Small intestine (tissue), 7 donors: ENCODE measurements around the gene NANOS2. TPM values are rescaled to one million over a fixed set of nuclear protein-coding genes. Genes with fewer than 3 reads are reported as not detected.

Experiments
- DNase-seq, 2 donors: peaks; one replicate each; pipeline versions ENCODE4 v3.0.0 to v3.0.0-alpha.2; 2013
- FAIRE-seq: peaks from 2 replicates; lab custom pipeline; 2012; peaks lifted over from hg19 to GRCh38; lab: Jason Lieb, UNC
- H3K27ac ChIP-seq, 3 donors: one replicate each; pipeline ENCODE4 v1.5.1; 2013; ENCODE audit warnings: low read length in 2 of 3, mild to moderate bottlenecking in 2 of 3, control low read depth in 1 of 3, inconsistent platforms in 1 of 3, low read depth in 1 of 3, moderate library complexity in 1 of 3
- H3K27me3 ChIP-seq, 3 donors: one replicate each; pipeline ENCODE4 v1.6.1; 2013; ENCODE audit warnings: low read length in 3 of 3, inconsistent platforms in 1 of 3; ENCODE audit not compliant: control insufficient read depth in 3 of 3, insufficient read depth in 3 of 3
- H3K36me3 ChIP-seq, 3 donors: one replicate each; pipeline ENCODE4 v1.6.1; 2013; ENCODE audit warnings: low read length in 3 of 3, inconsistent platforms in 1 of 3, low read depth in 1 of 3, mild to moderate bottlenecking in 1 of 3, moderate library complexity in 1 of 3; ENCODE audit not compliant: control insufficient read depth in 3 of 3, insufficient read depth in 2 of 3
- H3K4me1 ChIP-seq, 3 donors: one replicate each; pipeline ENCODE4 v1.6.1; 2013; ENCODE audit warnings: low read length in 2 of 3, inconsistent platforms in 1 of 3, low read depth in 1 of 3, mild to moderate bottlenecking in 1 of 3, moderate library complexity in 1 of 3; ENCODE audit not compliant: control insufficient read depth in 3 of 3, insufficient read depth in 2 of 3
- H3K4me3 ChIP-seq, 3 donors: one replicate each; pipeline ENCODE4 v1.5.1; 2013; ENCODE audit warnings: low read length in 3 of 3, control low read depth in 1 of 3, inconsistent platforms in 1 of 3, low read depth in 1 of 3, mild to moderate bottlenecking in 1 of 3, moderate library complexity in 1 of 3
- H3K9me3 ChIP-seq, 2 donors: one replicate each; pipeline ENCODE4 v1.6.1; 2013; ENCODE audit warnings: low read depth in 1 of 2, low read length in 1 of 2; ENCODE audit not compliant: control insufficient read depth in 2 of 2, insufficient read depth in 1 of 2
- WGBS, 3 donors: extraction: QIAGEN DNeasy Blood & Tissue Kit; methylation state at CpG; one replicate each; pipeline ENCODE4 v1.1.7; 2013; 5-methylcytosine and 5-hydroxymethylcytosine counted together
- polyA plus RNA-seq, 4 donors: library from polyadenylated mRNA; stranded (reverse) in 3 of 4; unstranded in 1 of 4; fragments of 200-250 nt in 3 of 4; fragments of 120-200 nt in 1 of 4; gene quantifications; one replicate each; pipeline versions ENCODE4 v1.2.1 to v1.2.3, GENCODE V29; 2013
- donor health status: healthy with polysubstance abuse.
- donor health status: control.
- donor health status: control.
- donor health status: Bipolar disorder and iron deficiency.
- donor health status: healthy.

NANOS2 gene
- polyA plus RNA-seq, 4 donors = not detected

DNA sequence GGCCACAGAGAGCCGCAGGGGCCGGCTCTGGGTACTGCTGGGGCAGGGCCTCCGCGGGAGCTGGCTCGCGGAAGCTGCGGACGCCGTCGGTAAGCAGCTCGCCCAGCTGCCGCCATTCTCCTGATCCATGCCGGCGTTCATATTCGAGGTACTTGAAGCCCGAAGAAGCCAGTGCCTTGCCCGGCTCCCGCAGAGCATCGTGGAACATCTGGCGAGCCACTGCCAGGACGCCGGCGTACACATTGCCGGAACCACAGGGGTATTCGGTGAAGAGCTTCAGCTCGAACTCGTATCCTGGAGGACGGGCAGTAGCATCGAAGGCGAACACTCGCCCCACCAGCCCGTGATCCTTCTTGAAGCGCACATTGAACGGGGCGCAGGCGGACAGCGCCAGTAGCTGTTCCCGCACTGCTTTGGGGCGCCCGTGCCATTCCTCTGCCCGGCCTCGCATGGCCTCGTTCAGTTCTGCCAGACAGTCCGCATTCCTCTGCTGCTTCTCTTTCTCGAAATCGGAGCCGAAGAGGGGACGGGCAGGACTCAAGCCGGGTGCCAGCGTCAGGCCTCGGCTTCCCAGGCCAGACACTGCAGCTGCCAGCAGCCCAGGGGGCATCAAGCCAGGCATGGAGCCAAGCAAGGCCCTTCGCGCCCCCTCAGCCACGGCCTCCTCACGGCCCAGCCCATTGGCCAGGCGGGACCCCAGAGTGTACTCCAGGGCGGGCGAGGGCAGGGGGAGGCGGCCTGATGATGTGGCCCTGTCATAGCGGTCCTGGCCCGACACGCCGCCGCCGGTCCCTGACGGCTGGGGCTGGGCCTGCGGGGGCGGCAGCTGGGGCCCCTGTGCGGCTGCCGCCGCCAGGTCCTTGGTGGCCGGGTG lies 29.7 kb downstream of the NANOS2 start:
- 41 to 60% (median 49%) methylated on average over 58 to 72 of the region's 72 CpGs for WGBS, 3 donors
- H3K4me1 ChIP-seq = peaks cover 2 to 43% (median 6%) of the 10 kb centered on the region in 3 donors
- H3K27ac ChIP-seq = peak overlapping the region; percentile 21 to 95 (median 86)
- H3K27me3 ChIP-seq = no peaks in the 10 kb centered on the region
- no peak for DNase-seq
- H3K9me3 ChIP-seq = no peaks in the 10 kb centered on the region
- peaks cover 0 to 20% (median 3%) of the 10 kb centered on the region in 3 donors for H3K36me3 ChIP-seq
- FAIRE-seq = no peak
- peak overlapping the region; percentile 67 to 79 (median 71) for H3K4me3 ChIP-seq

- Histone ChIP-seq H3K27ac (no peak overlapping the region), H3K4me3 (peak overlapping the region in 2 of 3 donors; percentile 32 to 71), H3K36me3 (peaks cover 0 to 17% (median 3%) of the 10 kb centered on the region in 3 donors), H3K27me3 (no peaks in the 10 kb centered on the region), H3K4me1 (peaks cover 2 to 48% (median 6%) of the 10 kb centered on the region in 3 donors), H3K9me3 (no peaks in the 10 kb centered on the region)
- no peak for FAIRE-seq
- WGBS, 3 donors = 53 to 81% (median 61%) methylated on average over 49 to 57 of the region's 57 CpGs
- DNase-seq = no peak
Measured at GRCh38 chr19:45883881-45884681, 30.5 kb downstream of the NANOS2 start.

GRCh38 chr19:45883586-45883880 lies 31.0 kb downstream of the NANOS2 start:
- peak overlapping the region in 2 of 3 donors; percentile 32 to 71 for H3K4me3 ChIP-seq
- no peak overlapping the region for H3K27ac ChIP-seq
- FAIRE-seq (no peak), DNase-seq (no peak)
- WGBS, 3 donors = 2 to 21% (median 14%) methylated on average over 3 to 5 of the region's 5 CpGs
- H3K27me3 ChIP-seq = no peaks in the 10 kb centered on the region
- no peaks in the 10 kb centered on the region for H3K9me3 ChIP-seq
- peaks cover 2 to 52% (median 6%) of the 10 kb centered on the region in 3 donors for H3K4me1 ChIP-seq
- peaks cover 0 to 16% (median 3%) of the 10 kb centered on the region in 3 donors for H3K36me3 ChIP-seq

DNA sequence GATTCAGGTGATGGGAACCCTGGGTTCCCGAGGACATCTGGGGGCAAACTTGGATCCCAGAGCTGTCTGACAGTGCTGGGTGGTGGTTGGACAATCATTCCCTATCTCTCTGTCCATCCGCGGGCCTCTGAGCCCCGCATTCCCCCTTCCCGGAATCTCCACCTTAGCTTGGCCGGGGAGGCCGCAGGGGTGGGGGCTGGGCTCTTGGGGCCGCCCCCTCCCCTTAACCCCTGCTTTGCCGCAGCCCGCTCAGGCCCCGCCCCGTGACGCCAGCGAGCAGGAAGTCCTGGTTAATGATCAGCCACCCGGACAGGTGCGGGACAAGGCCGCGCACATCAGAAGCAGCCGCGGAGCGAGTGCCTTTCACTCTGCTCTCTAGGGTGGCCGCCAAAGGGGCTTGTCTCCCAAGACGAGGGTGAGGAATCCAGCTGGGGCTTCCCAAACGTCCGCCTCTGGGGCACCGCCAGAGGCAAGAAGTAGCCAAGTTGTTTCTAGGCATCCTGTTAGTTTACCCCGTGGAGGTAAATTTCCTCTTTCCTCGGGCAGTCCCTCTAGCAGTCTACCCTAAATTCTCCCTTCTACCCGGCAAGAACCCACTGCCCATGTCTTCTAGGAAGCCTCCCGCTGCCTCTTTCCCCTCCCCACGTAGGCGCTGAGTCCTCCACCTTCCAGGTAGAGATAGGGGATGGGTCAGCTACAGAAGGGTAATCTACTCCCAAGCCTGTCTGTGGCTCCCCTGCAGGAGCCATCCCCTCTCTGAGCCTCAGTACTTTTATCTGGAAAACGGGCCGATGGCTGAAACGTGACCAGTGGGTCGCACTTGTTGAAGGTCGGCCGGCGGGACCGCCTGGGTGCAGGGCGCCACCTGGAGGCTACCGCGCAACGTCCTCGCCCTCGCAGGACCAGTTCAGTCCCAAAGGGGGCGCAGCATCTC lies 31.7 kb downstream of the NANOS2 start:
- H3K4me1 ChIP-seq = peaks cover 2 to 59% (median 6%) of the 10 kb centered on the region in 3 donors
- no peaks in the 10 kb centered on the region for H3K9me3 ChIP-seq
- peak overlapping the region; percentile 85 to 98 (median 94) for H3K27ac ChIP-seq
- DNase-seq (peak; percentile 91 to 98), FAIRE-seq (no peak)
- no peaks in the 10 kb centered on the region for H3K27me3 ChIP-seq
- 6 to 15% (median 13%) methylated on average over 43 to 47 of the region's 47 CpGs for WGBS, 3 donors
- H3K4me3 ChIP-seq = peak overlapping the region in 2 of 3 donors; percentile 47 to 59
- peaks cover 0 to 16% (median 3%) of the 10 kb centered on the region in 3 donors for H3K36me3 ChIP-seq

- H3K9me3 ChIP-seq = no peaks in the 10 kb centered on the region
- WGBS, 3 donors = 9 to 39% (median 30%) methylated on average over 4 of the region's 4 CpGs
- H3K4me1 ChIP-seq = peaks cover 2 to 64% (median 8%) of the 10 kb centered on the region in 3 donors
- H3K36me3 ChIP-seq = peaks cover 0 to 16% (median 4%) of the 10 kb centered on the region in 3 donors
- peak; percentile 76 to 94 for DNase-seq
- peak overlapping the region in 2 of 3 donors; percentile 47 to 59 for H3K4me3 ChIP-seq
- no peaks in the 10 kb centered on the region for H3K27me3 ChIP-seq
- peak overlapping the region; percentile 52 to 94 (median 81) for H3K27ac ChIP-seq
- no peak for FAIRE-seq
Measured at GRCh38 chr19:45881909-45882528, 32.6 kb downstream of the NANOS2 start.

DNA sequence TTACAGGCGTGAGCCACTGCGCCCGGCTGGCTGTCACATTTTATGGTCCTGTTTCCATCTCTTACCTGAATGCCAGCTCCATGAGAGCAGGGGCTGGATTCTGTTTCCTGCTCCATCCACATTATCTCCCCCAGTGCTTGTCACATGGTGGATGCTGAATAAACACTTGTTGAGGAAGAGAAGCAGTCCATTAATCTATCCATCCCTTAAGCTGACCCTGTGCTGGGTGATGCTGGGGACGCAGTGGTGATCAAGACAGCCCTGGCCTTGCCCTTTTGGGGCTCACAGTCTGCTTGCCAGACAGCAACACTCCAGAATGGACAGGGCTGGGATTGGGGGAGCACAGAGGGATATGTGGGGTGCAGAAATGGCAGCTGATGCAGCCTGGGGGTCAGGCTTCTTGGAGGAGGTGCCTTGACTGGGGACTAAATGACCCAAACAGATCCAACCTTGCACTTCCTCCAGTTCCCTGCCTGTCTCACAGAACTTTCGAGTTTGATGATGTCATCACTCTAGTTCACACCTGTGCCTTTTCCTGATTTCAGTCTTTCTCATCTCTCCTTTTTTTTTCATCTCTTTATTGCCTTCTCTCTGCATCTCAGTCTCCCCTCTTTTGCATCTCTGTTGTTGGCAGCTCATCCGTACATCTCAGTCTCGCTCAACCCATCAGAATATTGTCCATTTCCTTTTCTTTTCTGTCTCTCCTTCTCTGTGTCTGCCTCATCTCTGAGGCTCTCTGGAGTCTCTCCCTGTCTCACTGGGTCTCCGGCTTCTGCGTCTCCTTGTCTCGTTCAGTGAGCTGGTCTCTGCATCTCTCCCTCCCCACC lies 33.3 kb downstream of the NANOS2 start:
- Histone ChIP-seq H3K9me3 (no peaks in the 10 kb centered on the region), H3K27me3 (no peaks in the 10 kb centered on the region), H3K4me3 (no peak overlapping the region), H3K27ac (peak overlapping the region; percentile 21 to 94 (median 81)), H3K4me1 (peaks cover 2 to 70% (median 10%) of the 10 kb centered on the region in 3 donors), H3K36me3 (peaks cover 0 to 16% (median 4%) of the 10 kb centered on the region in 3 donors)
- 18 to 53% (median 32%) methylated on average over 10 of the region's 10 CpGs for WGBS, 3 donors
- DNase-seq (peak; percentile 36 to 71), FAIRE-seq (no peak)

- Histone ChIP-seq H3K4me3 (no peak overlapping the region), H3K4me1 (peaks cover 2 to 71% (median 9%) of the 10 kb centered on the region in 3 donors), H3K9me3 (no peaks in the 10 kb centered on the region), H3K27ac (no peak overlapping the region), H3K36me3 (peaks cover 0 to 14% (median 4%) of the 10 kb centered on the region in 3 donors), H3K27me3 (no peaks in the 10 kb centered on the region)
- WGBS, 3 donors = 68 to 80% (median 75%) methylated on average over 2 of the region's 2 CpGs
- FAIRE-seq = no peak
- DNase-seq = no peak
Measured at GRCh38 chr19:45879971-45880370, 34.6 kb downstream of the NANOS2 start.
